ENCODE data around the gene COL4A3. TPM values are rescaled to one million over a fixed set of nuclear protein-coding genes. Genes with fewer than 3 reads are reported as not detected.

Gene COL4A3
- under 1 TPM in 5 of 6 donors, not detected in 1; 0.07 to 0.77 (median 0.23) TPM for polyA plus RNA-seq (ENCODE audit: low read depth in 6 of 6)

DNA sequence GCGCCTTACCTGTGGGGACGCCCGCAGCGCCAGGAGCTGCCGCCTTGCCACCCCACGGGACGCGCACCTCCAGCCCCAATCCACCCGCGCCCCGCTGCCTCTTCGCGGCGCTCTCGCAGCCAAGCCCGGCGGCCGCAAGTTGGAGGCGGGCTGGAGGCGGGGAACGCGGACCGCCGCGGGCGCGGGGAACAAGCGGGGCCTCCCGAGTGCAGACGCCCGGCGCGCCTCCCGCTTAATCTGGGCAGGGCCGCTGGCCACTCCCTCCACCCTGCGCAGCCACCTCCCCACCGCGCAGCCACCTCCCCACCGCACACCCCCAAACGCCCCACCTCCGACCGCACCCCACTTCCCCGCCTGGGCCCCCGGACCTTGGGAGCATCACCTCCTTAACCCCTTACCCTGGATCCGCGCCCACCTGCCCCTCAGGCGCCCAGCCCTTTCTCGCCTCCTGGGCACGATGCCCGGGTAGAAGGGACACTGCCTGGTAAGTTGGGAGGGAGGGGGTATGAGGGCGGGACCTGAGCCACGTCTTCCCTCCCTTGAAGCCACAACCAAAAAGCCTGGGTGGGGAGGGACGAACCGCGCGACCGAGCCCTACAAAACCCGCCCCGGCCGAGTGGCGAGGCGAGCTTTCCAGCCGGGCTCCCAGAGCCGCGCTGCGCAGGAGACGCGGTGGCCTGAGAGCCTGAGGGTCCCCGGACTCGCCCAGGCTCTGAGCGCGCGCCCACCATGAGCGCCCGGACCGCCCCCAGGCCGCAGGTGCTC is at the start of gene COL4A3, which contains the start of gene COL4A4:
TSS of gene COL4A3 (plus strand) at position 627 of the 765 bp plus-strand sequence. CDS start at position 730, 103 bp downstream.
TSS of gene COL4A4 (minus strand) at position 208 of the 765 bp plus-strand sequence. CDS start 16,722 bp downstream, outside the sequence.
- Mint-ChIP-seq H3K9me3 (peaks cover 0 to 9% (median 3%) of the 10 kb centered on the region in 7 donors), H3K4me1 (peaks cover 3 to 11% (median 10%) of the 10 kb centered on the region in 3 donors), H3K27me3 (peaks cover 30 to 52% (median 51%) of the 10 kb centered on the region in 3 donors), H3K4me3 (peak within 1 kb of the TSS; percentile 76 to 92 (median 82)), H3K27ac (peak within 1 kb of the TSS in 4 of 6 donors; percentile 31 to 78 (median 51)), H3K36me3 (peaks cover 0 to 4% of the 10 kb centered on the region in 2 donors)
- peak; percentile 5 for DNase-seq
- ATAC-seq (ENCODE audit: low read depth in 2 of 2) = peak; percentile 72 to 76

DNA sequence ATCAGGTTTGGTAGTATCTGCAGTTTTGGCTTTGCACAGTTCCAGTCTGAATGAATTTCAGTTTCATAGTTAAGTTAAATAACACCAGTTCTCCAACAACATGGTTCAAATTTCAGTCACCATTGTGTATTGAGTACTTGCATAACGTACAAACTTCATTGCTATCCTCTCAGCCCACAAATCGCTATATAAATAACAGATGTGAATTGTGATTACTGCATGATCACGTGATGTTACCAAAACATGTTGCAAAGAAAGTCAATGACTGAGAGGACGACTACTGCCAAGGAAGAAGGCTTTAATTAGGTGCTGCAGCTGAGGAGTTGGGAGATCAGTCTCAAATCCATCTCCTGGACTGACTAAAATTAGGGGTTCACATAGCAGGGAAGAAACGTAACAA is 48.7 kb upstream of the COL4A3 start:
- no peak for DNase-seq
- no peak for ATAC-seq (ENCODE audit: low read depth in 2 of 2)
- no peak overlapping the region for H3K27ac Mint-ChIP-seq
- H3K27me3 Mint-ChIP-seq = peaks cover 14 to 16% (median 14%) of the 10 kb centered on the region in 3 donors
- no peaks in the 10 kb centered on the region for H3K9me3 Mint-ChIP-seq
- H3K4me3 Mint-ChIP-seq = no peak overlapping the region
- H3K4me1 Mint-ChIP-seq = no peaks in the 10 kb centered on the region
- no peaks in the 10 kb centered on the region for H3K36me3 Mint-ChIP-seq

DNA sequence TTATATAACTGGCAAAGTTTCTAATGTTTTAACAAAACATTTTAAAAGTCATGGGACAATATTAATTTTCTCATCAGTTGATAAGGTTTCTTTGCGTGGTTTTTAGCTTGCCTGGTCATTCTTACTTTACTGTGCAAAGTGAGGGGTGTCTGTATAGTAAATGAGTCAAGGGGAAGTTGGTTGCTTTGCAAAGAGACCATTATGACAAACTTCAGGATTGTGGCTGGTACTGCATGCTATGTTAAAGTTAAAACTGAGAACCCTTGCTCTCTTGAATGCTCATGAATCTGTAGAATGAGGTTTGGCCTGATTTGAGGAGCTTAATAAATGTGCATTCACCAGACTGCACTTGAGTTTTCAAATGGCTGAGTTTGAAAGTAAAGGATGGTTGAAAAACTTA is 47.4 kb upstream of the COL4A3 start:
- H3K27me3 Mint-ChIP-seq = peaks cover 9 to 16% (median 14%) of the 10 kb centered on the region in 3 donors
- H3K4me1 Mint-ChIP-seq = no peaks in the 10 kb centered on the region
- no peak for DNase-seq
- no peak overlapping the region for H3K4me3 Mint-ChIP-seq
- no peaks in the 10 kb centered on the region for H3K36me3 Mint-ChIP-seq
- H3K9me3 Mint-ChIP-seq = no peaks in the 10 kb centered on the region
- H3K27ac Mint-ChIP-seq = no peak overlapping the region
- ATAC-seq (ENCODE audit: low read depth in 2 of 2) = no peak

DNA sequence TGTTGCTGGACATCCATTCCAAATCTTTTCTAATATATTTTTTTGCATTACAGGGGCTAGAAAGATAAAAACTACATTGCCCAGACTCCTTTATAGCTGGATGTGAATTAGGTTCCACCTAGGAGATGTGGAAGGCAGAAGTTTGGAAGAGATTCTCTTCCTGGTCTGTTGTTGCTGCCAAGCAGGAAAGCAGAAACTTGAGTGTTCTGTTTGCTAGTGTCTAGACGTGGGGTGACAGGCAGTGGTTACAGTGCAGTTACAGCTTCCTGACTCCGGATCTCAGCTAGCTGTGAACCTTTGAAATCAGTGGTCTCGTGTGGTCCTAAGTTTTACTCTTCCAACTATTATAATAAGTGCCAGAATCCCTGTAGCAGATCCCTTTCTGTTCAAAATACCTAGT is 46.6 kb upstream of the COL4A3 start:
- no peak for ATAC-seq (ENCODE audit: low read depth in 2 of 2)
- H3K27ac Mint-ChIP-seq = no peak overlapping the region
- peaks cover 8 to 9% (median 8%) of the 10 kb centered on the region in 3 donors for H3K27me3 Mint-ChIP-seq
- no peaks in the 10 kb centered on the region for H3K4me1 Mint-ChIP-seq
- no peaks in the 10 kb centered on the region for H3K9me3 Mint-ChIP-seq
- no peaks in the 10 kb centered on the region for H3K36me3 Mint-ChIP-seq
- DNase-seq = no peak
- no peak overlapping the region for H3K4me3 Mint-ChIP-seq

DNA sequence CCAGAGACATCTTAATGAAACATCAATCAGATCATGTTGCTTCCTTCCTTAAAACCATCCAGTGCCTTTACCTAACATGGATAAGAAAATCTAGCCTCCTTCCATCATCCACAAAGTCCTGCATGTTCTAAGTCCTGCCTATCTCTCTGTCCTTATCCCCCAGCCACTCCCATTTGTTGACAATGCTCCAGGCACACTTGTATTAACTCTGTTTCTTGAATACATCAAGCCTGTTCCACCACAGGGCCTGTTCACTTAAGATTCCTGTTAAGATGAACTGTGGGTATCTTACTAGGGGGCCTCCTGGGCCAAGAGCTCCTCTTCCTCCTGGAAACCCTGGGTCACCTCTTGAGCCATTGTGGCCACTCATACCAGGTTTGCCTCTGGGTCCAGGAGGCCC is 46.1 kb upstream of the COL4A3 start:
- H3K9me3 Mint-ChIP-seq = no peaks in the 10 kb centered on the region
- ATAC-seq (ENCODE audit: low read depth in 2 of 2) = no peak
- no peak overlapping the region for H3K4me3 Mint-ChIP-seq
- peaks cover 8 to 12% (median 9%) of the 10 kb centered on the region in 3 donors for H3K27me3 Mint-ChIP-seq
- H3K36me3 Mint-ChIP-seq = no peaks in the 10 kb centered on the region
- no peaks in the 10 kb centered on the region for H3K4me1 Mint-ChIP-seq
- H3K27ac Mint-ChIP-seq = no peak overlapping the region
- no peak for DNase-seq

DNA sequence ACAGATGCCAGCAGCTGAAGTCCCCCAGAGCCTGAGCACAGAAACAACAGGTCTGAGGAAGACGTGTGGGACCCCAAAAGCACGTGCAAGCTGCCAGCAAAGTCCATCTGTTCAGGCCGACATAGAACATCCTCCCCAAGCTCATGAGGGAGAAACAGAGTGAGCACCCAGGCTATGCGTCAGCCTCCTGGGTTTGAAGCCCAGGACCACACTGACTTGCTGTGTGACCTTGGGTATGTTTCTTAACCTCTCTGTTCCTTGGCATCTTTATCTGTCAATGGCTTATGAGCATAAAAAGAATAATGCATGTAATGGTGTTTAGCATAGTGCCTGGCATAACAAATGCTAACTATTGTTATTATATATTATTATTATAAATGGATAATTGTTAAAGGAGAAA is 40.7 kb upstream of the COL4A3 start:
- no peak overlapping the region for H3K4me3 Mint-ChIP-seq
- DNase-seq (no peak), ATAC-seq (ENCODE audit: low read depth in 2 of 2) (no peak)
- no peaks in the 10 kb centered on the region for H3K4me1 Mint-ChIP-seq
- H3K36me3 Mint-ChIP-seq = no peaks in the 10 kb centered on the region
- peaks cover 4 to 19% (median 15%) of the 10 kb centered on the region in 3 donors for H3K27me3 Mint-ChIP-seq
- no peak overlapping the region for H3K27ac Mint-ChIP-seq
- H3K9me3 Mint-ChIP-seq = no peaks in the 10 kb centered on the region

DNA sequence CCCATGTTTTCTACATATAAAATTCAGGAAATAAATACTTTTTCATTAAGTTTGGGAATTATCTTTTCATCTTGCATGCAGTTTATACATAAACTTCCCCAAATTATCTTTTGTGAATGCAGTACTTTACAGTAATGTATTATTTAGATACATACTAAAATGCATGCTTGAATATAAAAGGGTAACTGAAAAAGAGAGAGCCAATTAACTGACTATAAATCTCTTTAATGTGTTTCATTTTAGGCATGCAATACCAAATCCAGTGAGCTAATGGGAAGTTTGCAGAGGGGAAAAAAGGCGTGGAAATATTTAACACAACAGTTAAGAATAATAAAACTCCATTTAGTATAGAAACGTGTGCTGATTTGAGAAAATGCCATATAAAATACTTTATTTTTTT is 39.6 kb upstream of the COL4A3 start:
- DNase-seq (no peak), ATAC-seq (ENCODE audit: low read depth in 2 of 2) (no peak)
- Mint-ChIP-seq H3K27me3 (peaks cover 9 to 24% (median 19%) of the 10 kb centered on the region in 3 donors), H3K4me1 (no peaks in the 10 kb centered on the region), H3K36me3 (no peaks in the 10 kb centered on the region), H3K4me3 (no peak overlapping the region), H3K27ac (no peak overlapping the region), H3K9me3 (no peaks in the 10 kb centered on the region)

DNA sequence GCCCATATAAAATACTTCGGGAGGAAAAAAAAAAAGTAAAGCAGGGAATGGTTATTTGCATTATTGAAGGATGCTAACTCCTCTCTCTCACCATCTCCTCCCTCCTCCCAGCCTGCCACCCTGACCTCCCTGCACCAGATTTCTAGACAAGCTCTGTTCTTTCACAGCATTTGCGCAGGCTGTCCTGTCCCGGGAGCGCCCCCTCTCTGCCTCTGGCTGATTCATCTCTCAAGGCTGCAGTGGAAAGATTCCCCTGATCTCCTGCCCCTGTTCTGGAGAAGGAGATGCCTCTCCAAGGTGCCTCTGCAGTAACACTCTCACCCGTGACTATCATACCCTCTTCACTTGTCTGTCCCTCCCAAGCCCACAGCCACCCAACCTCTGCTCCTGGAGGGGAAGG is 38.9 kb upstream of the COL4A3 start:
- H3K27me3 Mint-ChIP-seq = peaks cover 9 to 24% (median 19%) of the 10 kb centered on the region in 3 donors
- no peaks in the 10 kb centered on the region for H3K36me3 Mint-ChIP-seq
- no peaks in the 10 kb centered on the region for H3K4me1 Mint-ChIP-seq
- ATAC-seq (ENCODE audit: low read depth in 2 of 2) = no peak
- no peak for DNase-seq
- peak overlapping the region in 2 of 6 donors; percentile 17 to 35 for H3K27ac Mint-ChIP-seq
- no peak overlapping the region for H3K4me3 Mint-ChIP-seq
- H3K9me3 Mint-ChIP-seq = no peaks in the 10 kb centered on the region

DNA sequence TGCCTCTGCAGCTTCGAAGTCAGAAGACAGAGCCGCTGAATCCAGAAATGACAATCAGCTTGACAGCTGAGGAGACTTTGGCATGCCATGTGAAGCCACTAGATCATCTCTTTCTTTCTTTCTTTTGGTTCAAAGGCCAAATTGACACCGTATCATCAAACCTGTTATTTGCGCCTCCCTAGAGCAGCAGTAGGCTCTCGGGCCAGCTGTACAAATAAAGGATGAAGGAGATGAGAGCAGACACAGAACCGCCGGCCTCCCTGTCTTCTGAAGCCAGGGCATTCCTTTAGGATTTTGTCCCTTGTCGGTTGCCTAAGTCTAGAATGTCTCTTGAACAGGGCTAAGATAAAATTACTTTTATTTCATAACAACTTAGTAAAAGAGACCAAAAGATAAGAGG is 37.2 kb upstream of the COL4A3 start:
- no peaks in the 10 kb centered on the region for H3K36me3 Mint-ChIP-seq
- ATAC-seq (ENCODE audit: low read depth in 2 of 2) (no peak), DNase-seq (no peak)
- H3K27ac Mint-ChIP-seq = no peak overlapping the region
- peaks cover 9 to 30% (median 19%) of the 10 kb centered on the region in 3 donors for H3K27me3 Mint-ChIP-seq
- no peak overlapping the region for H3K4me3 Mint-ChIP-seq
- no peaks in the 10 kb centered on the region for H3K4me1 Mint-ChIP-seq
- no peaks in the 10 kb centered on the region for H3K9me3 Mint-ChIP-seq

DNA sequence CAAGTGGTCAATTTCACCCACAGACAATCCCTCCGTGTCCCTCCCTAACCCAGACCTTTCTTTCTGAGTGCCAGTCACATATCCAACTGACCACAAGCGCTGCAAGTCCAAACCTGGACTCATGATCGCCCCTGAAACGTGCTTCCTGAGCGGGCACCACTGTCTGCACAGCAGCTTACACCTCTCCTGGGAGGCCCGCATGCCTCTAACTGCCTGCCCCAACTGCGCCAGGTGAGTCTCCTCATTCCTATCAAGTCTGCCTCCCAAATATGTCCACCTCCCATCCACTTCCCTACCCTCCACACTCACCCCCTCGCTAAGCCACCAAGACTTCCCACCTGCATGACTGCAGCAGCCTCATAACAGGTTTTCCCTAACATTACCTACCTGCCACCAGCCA is 33.8 kb upstream of the COL4A3 start:
- ATAC-seq (ENCODE audit: low read depth in 2 of 2) = no peak
- Mint-ChIP-seq H3K27me3 (peaks cover 9 to 23% (median 16%) of the 10 kb centered on the region in 3 donors), H3K4me1 (no peaks in the 10 kb centered on the region), H3K9me3 (no peaks in the 10 kb centered on the region), H3K27ac (peak overlapping the region in 1 of 6 donors; percentile 51), H3K36me3 (no peaks in the 10 kb centered on the region), H3K4me3 (no peak overlapping the region)
- DNase-seq = no peak

DNA sequence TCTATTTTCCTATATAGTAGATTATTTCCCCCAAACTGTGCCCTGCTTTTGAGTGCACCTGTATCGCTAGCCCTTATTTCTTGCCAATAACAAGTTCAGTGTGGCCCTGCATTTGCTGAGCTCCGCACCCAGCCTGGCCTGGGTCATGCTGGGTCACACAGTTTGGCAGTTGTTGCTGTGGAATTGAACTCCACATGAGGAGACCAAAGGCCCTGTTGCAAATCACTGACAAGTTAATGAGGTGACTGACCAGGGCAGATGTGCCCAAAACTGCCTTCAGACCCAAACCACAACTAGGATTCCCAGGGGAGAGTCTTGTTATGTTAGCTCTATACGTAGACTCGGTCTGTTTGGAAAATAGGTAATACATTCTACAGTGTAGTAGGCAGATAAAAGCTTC is 31.4 kb upstream of the COL4A3 start:
- DNase-seq (no peak), ATAC-seq (ENCODE audit: low read depth in 2 of 2) (no peak)
- no peaks in the 10 kb centered on the region for H3K36me3 Mint-ChIP-seq
- no peak overlapping the region for H3K4me3 Mint-ChIP-seq
- no peak overlapping the region for H3K27ac Mint-ChIP-seq
- H3K9me3 Mint-ChIP-seq = no peaks in the 10 kb centered on the region
- peaks cover 12 to 23% (median 17%) of the 10 kb centered on the region in 3 donors for H3K27me3 Mint-ChIP-seq
- H3K4me1 Mint-ChIP-seq = no peaks in the 10 kb centered on the region

DNA sequence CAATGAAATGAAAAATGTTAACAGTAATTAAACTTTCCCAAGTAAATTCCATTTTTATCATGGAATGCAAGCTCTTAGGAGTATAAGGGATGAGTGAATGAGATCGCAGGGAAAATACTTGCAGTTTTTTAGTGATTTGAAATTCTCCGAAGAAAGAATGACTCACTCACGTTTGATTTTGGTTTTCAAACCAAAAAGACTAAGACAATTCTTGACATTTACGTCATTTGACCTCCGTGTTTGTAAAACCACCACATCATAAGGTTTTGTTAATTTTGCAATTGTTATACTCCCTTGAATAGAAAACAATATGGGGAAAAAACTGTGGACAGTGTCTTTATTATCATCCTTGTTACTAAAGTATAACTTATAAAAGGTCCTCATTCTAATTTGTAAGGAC is 29.8 kb upstream of the COL4A3 start:
- ATAC-seq (ENCODE audit: low read depth in 2 of 2) (no peak), DNase-seq (no peak)
- Mint-ChIP-seq H3K27ac (no peak overlapping the region), H3K4me1 (no peaks in the 10 kb centered on the region), H3K9me3 (no peaks in the 10 kb centered on the region), H3K36me3 (no peaks in the 10 kb centered on the region), H3K4me3 (no peak overlapping the region), H3K27me3 (peaks cover 9 to 21% (median 13%) of the 10 kb centered on the region in 3 donors)

DNA sequence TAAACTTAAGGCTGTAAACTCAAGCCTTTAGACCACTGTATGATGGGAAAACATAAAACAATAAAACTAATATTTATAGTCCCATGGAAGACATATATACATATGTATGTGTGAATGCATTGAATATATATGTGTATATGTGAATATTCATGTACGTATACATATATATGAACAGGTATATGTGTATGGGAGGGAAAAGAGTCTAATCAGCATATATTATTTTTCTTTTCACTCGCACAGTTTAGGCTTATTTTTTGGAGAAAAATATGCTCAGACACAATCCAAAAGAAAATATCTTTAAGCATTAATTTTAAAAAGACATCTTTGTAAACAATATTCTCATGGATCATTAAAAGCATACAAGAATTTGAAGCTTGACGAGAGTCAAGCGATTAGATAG is 23.1 kb upstream of the COL4A3 start:
- Mint-ChIP-seq H3K36me3 (no peaks in the 10 kb centered on the region), H3K4me1 (no peaks in the 10 kb centered on the region), H3K27ac (no peak overlapping the region), H3K27me3 (peaks cover 9 to 22% (median 19%) of the 10 kb centered on the region in 3 donors), H3K4me3 (no peak overlapping the region), H3K9me3 (peaks cover 0 to 2% (median 0%) of the 10 kb centered on the region in 7 donors)
- DNase-seq (no peak), ATAC-seq (ENCODE audit: low read depth in 2 of 2) (no peak)

DNA sequence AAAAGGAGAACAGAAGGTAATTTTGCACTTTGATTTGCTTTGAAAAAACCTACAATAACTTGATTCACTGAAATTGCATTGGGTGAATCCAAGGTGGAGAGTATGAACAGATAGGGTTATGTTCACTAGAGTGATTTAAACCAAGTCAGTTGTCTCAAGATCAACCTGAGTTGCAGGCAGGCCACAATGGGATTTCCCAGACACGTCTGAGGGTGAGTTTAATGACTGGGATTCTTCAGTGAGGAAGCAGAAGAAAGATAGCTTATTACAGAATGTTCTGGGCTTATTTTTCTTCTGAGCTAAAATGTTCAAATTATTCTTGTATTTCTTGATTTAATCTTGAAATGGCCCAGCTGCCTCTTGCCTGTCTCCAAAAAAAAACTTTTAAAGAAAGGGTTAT is 20.5 kb upstream of the COL4A3 start:
- ATAC-seq (ENCODE audit: low read depth in 2 of 2) (no peak), DNase-seq (no peak)
- H3K4me3 Mint-ChIP-seq = no peak overlapping the region
- H3K9me3 Mint-ChIP-seq = peaks cover 0 to 14% (median 3%) of the 10 kb centered on the region in 7 donors
- H3K4me1 Mint-ChIP-seq = no peaks in the 10 kb centered on the region
- peak overlapping the region in 1 of 6 donors; percentile 77 for H3K27ac Mint-ChIP-seq
- H3K27me3 Mint-ChIP-seq = peaks cover 12 to 20% (median 20%) of the 10 kb centered on the region in 3 donors
- no peaks in the 10 kb centered on the region for H3K36me3 Mint-ChIP-seq

Measured in naive B cell (primary cell).